GM12891 (cell line): ENCODE data around the gene NOC4L.

ENCODE experiments used
- POLR2AphosphoS5 ChIP-seq: IDR thresholded peaks from 2 replicates; pipeline ENCODE4 v1.6.1; 2011; ENCODE audit warnings: low read depth, low read length, control low read depth
- TAF1 ChIP-seq: IDR thresholded peaks from 2 replicates; pipeline ENCODE4 v1.6.1; 2011; ENCODE audit warnings: low read depth, low read length, control low read depth

GRCh38 chr12:132130690-132131089, 13.6 kb upstream of the NOC4L start:
- TF ChIP-seq TAF1 (no peak), POLR2AphosphoS5 (no peak)
